ENCODE measurements around the gene ADGRA1.

GRCh38 chr10:133140417-133141143 is 52.9 kb downstream of the ADGRA1 start:
- TF ChIP-seq EZH2 (optimal IDR thresholded peaks at IDR 0.05; ENCODE audit: low read depth, low read length) (no peak), CTCF (IDR thresholded peaks at IDR 0.05; ENCODE audit: low read length) (no peak)

Data from MM.1S (cell line).